Measurements from ENCODE around the gene ANKRD23. TPM values are rescaled to one million over a fixed set of nuclear protein-coding genes. Genes with fewer than 3 reads are reported as not detected.

The ANKRD23 gene
- total RNA-seq, 2 experiments from 2014 or later: 3.9 to 4.9 TPM

- POLR2A ChIA-PET: no interaction called here
- CTCF ChIA-PET: interaction anchor here (0.8 to 1.3 kb wide), 2 partner anchors 72 to 75 kb away, joined by 3 read pairs; no protein-coding TSS in a partner anchor
Observed at GRCh38 chr2:96878796-96879544, 35.1 kb upstream of the ANKRD23 start.

GRCh38 chr2:96878171-96878570 is 34.4 kb upstream of the ANKRD23 start:
- ChIA-PET POLR2A (no interaction called here), CTCF (interaction anchor here (1.3 kb wide), 1 partner anchor 73 kb away, joined by 3 read pairs; no protein-coding TSS in a partner anchor)

- ChIA-PET POLR2A (no interaction called here), CTCF (interaction anchor here (1.3 kb wide), 1 partner anchor 74 kb away, joined by 3 read pairs; no protein-coding TSS in a partner anchor)
Observed at GRCh38 chr2:96877631-96878092, 33.8 kb upstream of the ANKRD23 start.

- ChIA-PET POLR2A (no interaction called here), CTCF (interaction anchor here (0.7 kb wide), 1 partner anchor 44 kb away, joined by 3 read pairs; no protein-coding TSS in a partner anchor)
Observed at GRCh38 chr2:96877042-96877451, 33.2 kb upstream of the ANKRD23 start.

- ChIA-PET POLR2A (no interaction called here), CTCF (interaction anchor here (0.7 to 1.2 kb wide), 2 partner anchors 18 to 43 kb away, joined by 3 to 4 read pairs; no protein-coding TSS in a partner anchor)
Observed at GRCh38 chr2:96876269-96877041, 32.6 kb upstream of the ANKRD23 start.

GRCh38 chr2:96875498-96876268 is 31.9 kb upstream of the ANKRD23 start:
- POLR2A ChIA-PET: no interaction called here
- CTCF ChIA-PET: interaction anchor here (1.1 to 1.2 kb wide), 2 partner anchors 17 to 75 kb away, joined by 4 to 5 read pairs; no protein-coding TSS in a partner anchor

- CTCF ChIA-PET: interaction anchor here (0.6 to 1.1 kb wide), 2 partner anchors 77 kb away, joined by 3 to 5 read pairs; no protein-coding TSS in a partner anchor
- POLR2A ChIA-PET: interaction anchor here (0.6 kb wide), 1 partner anchor 16 kb away, joined by 4 read pairs; no protein-coding TSS in a partner anchor
Observed at GRCh38 chr2:96874198-96874831, 30.5 kb upstream of the ANKRD23 start.

- CTCF ChIA-PET: interaction anchor here (0.6 to 0.8 kb wide), 3 partner anchors 15 to 77 kb away, joined by 3 to 4 read pairs (median 4); partner anchors contain the start of gene ANKRD39
- POLR2A ChIA-PET: interaction anchor here (0.6 kb wide), 1 partner anchor 15 kb away, joined by 4 read pairs; no protein-coding TSS in a partner anchor
Observed at GRCh38 chr2:96873651-96874096, 29.9 kb upstream of the ANKRD23 start.

GRCh38 chr2:96872591-96873349 is 28.9 kb upstream of the ANKRD23 start:
- POLR2A ChIA-PET: no interaction called here
- CTCF ChIA-PET: interaction anchor here (0.6 to 0.8 kb wide), 2 partner anchors 15 to 68 kb away, joined by 4 read pairs; partner anchors contain the start of gene ANKRD39

GRCh38 chr2:96870626-96871255 is 26.9 kb upstream of the ANKRD23 start:
- POLR2A ChIA-PET: interaction anchor here (1.1 kb wide), 1 partner anchor 12 kb away, joined by 5 read pairs; no protein-coding TSS in a partner anchor
- CTCF ChIA-PET: interaction anchor here (0.8 to 1.4 kb wide), 4 partner anchors 13 to 241 kb away, joined by 3 to 4 read pairs (median 3); partner anchors contain the start of gene ANKRD39

- ChIA-PET POLR2A (interaction anchor here (0.6 to 1.1 kb wide), 2 partner anchors 12 to 834 kb away, joined by 4 to 5 read pairs; no protein-coding TSS in a partner anchor), CTCF (interaction anchor here (1.1 to 4.5 kb wide), 4 partner anchors 12 to 242 kb away, joined by 3 to 39 read pairs (median 4); partner anchors contain the start of gene ANKRD39)
Observed at GRCh38 chr2:96869822-96870625, 26.2 kb upstream of the ANKRD23 start, which contains the start of gene SEMA4C. Gene SEMA4C (minus strand): TSS chr2:96870080. CDS start chr2:96867886, 2,194 bp downstream.

- ChIA-PET CTCF (interaction anchor here (0.9 to 4.5 kb wide), 5 partner anchors 11 to 244 kb away, joined by 3 to 39 read pairs (median 4); partner anchors contain the start of gene ANKRD39), POLR2A (interaction anchor here (0.6 to 1.0 kb wide), 3 partner anchors 53 to 835 kb away, joined by 3 to 4 read pairs (median 4); partner anchors contain the start of gene CNNM3)
Observed at GRCh38 chr2:96869281-96869821, 25.5 kb upstream of the ANKRD23 start.

- CTCF ChIA-PET: interaction anchor here (0.6 to 4.5 kb wide), 11 partner anchors 11 to 314 kb away, joined by 3 to 39 read pairs (median 3); partner anchors contain the start of gene ANKRD39
- POLR2A ChIA-PET: interaction anchor here (0.6 to 1.2 kb wide), 7 partner anchors 10 to 873 kb away, joined by 3 to 5 read pairs (median 4); partner anchors contain the start of genes ANKRD39 and CNNM3
Observed at GRCh38 chr2:96868555-96869280, 24.9 kb upstream of the ANKRD23 start.

- ChIA-PET CTCF (interaction anchor here (0.6 to 4.5 kb wide), 10 partner anchors 10 to 314 kb away, joined by 3 to 39 read pairs (median 4); partner anchors contain the start of gene ANKRD39), POLR2A (interaction anchor here (0.6 to 1.2 kb wide), 6 partner anchors 9 to 873 kb away, joined by 3 to 5 read pairs (median 4); partner anchors contain the start of genes ANKRD39 and CNNM3)
Observed at GRCh38 chr2:96867756-96868554, 24.1 kb upstream of the ANKRD23 start.

All from activated CD8-positive, alpha-beta memory T cell treated with anti-CD3 and anti-CD28 coated beads for 36 hours (primary cell).